Hepatocyte (in vitro differentiated cells): Measurements from ENCODE around the gene NBEAL1. TPM values are rescaled to one million over a fixed set of nuclear protein-coding genes. Genes with fewer than 3 reads are reported as not detected.
"Not testable (repeated sequence)": the region's sequence is repeated elsewhere in the genome, so short reads cannot be mapped to it uniquely, and the experiment has no call there.

Source experiments
- DNase-seq: peaks from one replicate; pipeline ENCODE4 v3.0.0-alpha.2; 2016; ENCODE audit warnings: low spot score
- H2AFZ ChIP-seq: fragments of 200-600 bp; sonication (generic); 2 replicates; pipeline ENCODE4 v1.6.0; 2016; ENCODE audit warnings: antibody characterized with exemption, mild to moderate bottlenecking
- H3K27ac ChIP-seq: fragments of 200-600 bp; sonication (generic); 2 replicates; pipeline ENCODE4 v1.5.1; 2016; ENCODE audit warnings: mild to moderate bottlenecking
- H3K27me3 ChIP-seq: fragments of 200-600 bp; sonication (generic); 2 replicates; pipeline ENCODE4 v1.6.1; 2016
- H3K36me3 ChIP-seq: fragments of 200-600 bp; sonication (generic); replicated peaks from 2 replicates; pipeline ENCODE4 v1.5.1; 2016; ENCODE audit warnings: low read depth; ENCODE audit not compliant: insufficient read depth
- H3K4me1 ChIP-seq: fragments of 200-600 bp; sonication (generic); 2 replicates; pipeline ENCODE4 v1.5.1; 2016; ENCODE audit warnings: mild to moderate bottlenecking, moderate library complexity; ENCODE audit not compliant: insufficient read depth
- H3K4me2 ChIP-seq: fragments of 200-600 bp; sonication (generic); 2 replicates; pipeline ENCODE4 v1.6.0; 2016
- H3K4me3 ChIP-seq: fragments of 200-600 bp; sonication (generic); 2 replicates; pipeline ENCODE4 v1.5.1; 2016; ENCODE audit warnings: mild to moderate bottlenecking
- H3K79me2 ChIP-seq: fragments of 200-600 bp; sonication (generic); 2 replicates; pipeline ENCODE4 v1.6.0; 2017; ENCODE audit warnings: mild to moderate bottlenecking
- H3K9me2 ChIP-seq: fragments of 200-600 bp; sonication (generic); replicated peaks from 2 replicates; pipeline ENCODE4 v1.6.0; 2017; ENCODE audit warnings: mild to moderate bottlenecking; ENCODE audit not compliant: insufficient read depth
- H3K9me3 ChIP-seq: fragments of 200-600 bp; sonication (generic); 2 replicates; pipeline ENCODE4 v1.5.1; 2016; ENCODE audit warnings: low read depth, mild to moderate bottlenecking
- H4K20me1 ChIP-seq: fragments of 200-600 bp; sonication (generic); 2 replicates; pipeline ENCODE4 v1.6.0; 2016; ENCODE audit warnings: mild to moderate bottlenecking; ENCODE audit not compliant: insufficient read depth, poor library complexity, severe bottlenecking
- EZH2 ChIP-seq: fragments of 200-600 bp; sonication (generic); IDR thresholded peaks from 2 replicates; pipeline ENCODE4 v1.6.1; 2016; ENCODE audit warnings: antibody characterized with exemption, mild to moderate bottlenecking, borderline replicate concordance
- EZH2phosphoT487 ChIP-seq: fragments of 200-600 bp; sonication (generic); IDR thresholded peaks from one replicate; pipeline ENCODE4 v1.6.1; 2018; ENCODE audit warnings: antibody characterized with exemption, mild to moderate bottlenecking, low read depth, moderate library complexity; ENCODE audit not compliant: unreplicated experiment, severe bottlenecking
- WGBS: methylation state at CpG from one replicate; pipeline ENCODE4 v1.1.6; 2016; ENCODE audit warnings: low lambda C conversion rate; ENCODE audit errors: missing lambda C conversion rate; 5-methylcytosine and 5-hydroxymethylcytosine counted together
- polyA plus RNA-seq: library from polyadenylated mRNA; unstranded; fragments of >200 nt; fragmentation: Nextera tagmentation; extraction: Ambion mirVana; gene quantifications from 2 replicates; pipeline ENCODE4 v1.2.1, GENCODE V29; 2016
- total RNA-seq: library from RNA; depleted of rRNA; stranded (reverse); fragments of >200 nt; gene quantifications from 2 replicates; pipeline ENCODE4 v1.2.3, GENCODE V29; 2014
- TF ChIP-seq, protein P1 (sequence below): fragments of 200-600 bp; sonication (generic); IDR thresholded peaks from 2 replicates; pipeline ENCODE4 v1.5.1; 2016; ENCODE audit warnings: antibody characterized with exemption, mild to moderate bottlenecking; ENCODE audit not compliant: poor library complexity

NBEAL1 gene
- total and polyA plus RNA-seq, 2 experiments from 2014 or later: 22.2 to 57.0 TPM

DNA sequence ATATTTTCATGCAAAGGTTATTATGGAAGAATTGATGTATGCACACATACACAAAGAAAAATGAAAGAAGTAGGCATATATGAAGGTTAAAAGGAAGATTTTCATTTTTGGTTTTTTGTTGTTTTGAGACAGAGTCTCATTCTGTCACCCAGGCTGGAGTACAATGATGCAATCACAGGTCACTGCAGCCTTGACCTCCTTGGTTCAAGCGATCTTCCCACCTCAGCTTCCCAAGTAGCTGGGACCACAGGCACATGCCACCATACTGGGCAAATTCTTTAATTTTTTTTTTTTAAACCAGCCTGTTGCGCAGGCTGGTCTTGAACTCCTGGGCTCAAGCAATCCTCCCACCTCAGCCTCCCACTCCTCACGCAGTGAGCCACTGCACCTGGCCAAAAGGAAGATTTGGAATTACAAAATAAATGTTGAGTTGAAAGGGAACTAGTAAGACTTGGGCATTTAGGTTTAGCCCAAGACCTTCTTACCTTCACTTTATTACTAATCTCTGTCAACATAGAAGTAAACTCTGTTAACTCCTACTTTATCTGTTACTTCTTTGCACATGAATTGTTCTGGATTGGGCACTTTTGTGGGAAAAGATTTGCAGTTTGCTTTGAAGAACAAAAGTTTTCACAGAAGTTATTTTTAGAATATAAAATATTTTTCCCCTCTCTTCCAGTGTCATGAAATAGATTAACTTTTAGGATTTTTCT, 31.7 kb upstream of the NBEAL1 start:
- Histone ChIP-seq H3K4me3 (no peak overlapping the region), H3K4me2 (no peak overlapping the region), H3K9me2 (no peaks in the 10 kb centered on the region), H3K9me3 (no peaks in the 10 kb centered on the region), H3K36me3 (no peaks in the 10 kb centered on the region), H3K27me3 (no peaks in the 10 kb centered on the region), H2AFZ (no peak overlapping the region), H3K4me1 (no peaks in the 10 kb centered on the region), H3K79me2 (no peaks in the 10 kb centered on the region), H4K20me1 (no peaks in the 10 kb centered on the region), H3K27ac (no peak overlapping the region)
- TF ChIP-seq, protein P1, sequence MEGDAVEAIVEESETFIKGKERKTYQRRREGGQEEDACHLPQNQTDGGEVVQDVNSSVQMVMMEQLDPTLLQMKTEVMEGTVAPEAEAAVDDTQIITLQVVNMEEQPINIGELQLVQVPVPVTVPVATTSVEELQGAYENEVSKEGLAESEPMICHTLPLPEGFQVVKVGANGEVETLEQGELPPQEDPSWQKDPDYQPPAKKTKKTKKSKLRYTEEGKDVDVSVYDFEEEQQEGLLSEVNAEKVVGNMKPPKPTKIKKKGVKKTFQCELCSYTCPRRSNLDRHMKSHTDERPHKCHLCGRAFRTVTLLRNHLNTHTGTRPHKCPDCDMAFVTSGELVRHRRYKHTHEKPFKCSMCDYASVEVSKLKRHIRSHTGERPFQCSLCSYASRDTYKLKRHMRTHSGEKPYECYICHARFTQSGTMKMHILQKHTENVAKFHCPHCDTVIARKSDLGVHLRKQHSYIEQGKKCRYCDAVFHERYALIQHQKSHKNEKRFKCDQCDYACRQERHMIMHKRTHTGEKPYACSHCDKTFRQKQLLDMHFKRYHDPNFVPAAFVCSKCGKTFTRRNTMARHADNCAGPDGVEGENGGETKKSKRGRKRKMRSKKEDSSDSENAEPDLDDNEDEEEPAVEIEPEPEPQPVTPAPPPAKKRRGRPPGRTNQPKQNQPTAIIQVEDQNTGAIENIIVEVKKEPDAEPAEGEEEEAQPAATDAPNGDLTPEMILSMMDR: no peak
- TF ChIP-seq EZH2phosphoT487 (no peak), EZH2 (no peak)
- DNase-seq: no peak
- 94% methylated on average over 3 of the region's 3 CpGs for WGBS

DNA sequence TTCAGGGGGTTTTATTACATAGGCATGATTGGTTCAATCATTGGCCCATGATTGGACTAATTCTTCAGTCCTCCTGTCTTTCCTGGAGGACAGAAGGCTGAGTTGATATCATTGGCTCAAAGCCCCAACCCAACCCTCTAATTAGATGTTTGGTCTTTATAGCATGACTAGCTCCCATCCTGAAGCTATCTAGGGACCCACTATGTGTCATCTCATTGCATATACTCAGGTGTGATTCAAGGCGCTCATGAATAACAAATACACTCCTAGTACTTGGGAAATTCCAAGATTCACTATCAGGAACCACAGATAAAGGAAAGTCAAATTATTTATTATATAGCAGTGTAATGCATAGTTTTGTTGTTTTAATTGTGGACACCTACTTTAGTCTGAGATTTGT, 24.9 kb upstream of the NBEAL1 start:
- H3K9me3 ChIP-seq: no peaks in the 10 kb centered on the region
- H4K20me1 ChIP-seq: no peaks in the 10 kb centered on the region
- H3K27ac ChIP-seq: no peak overlapping the region
- DNase-seq: no peak
- H3K36me3 ChIP-seq: no peaks in the 10 kb centered on the region
- no peaks in the 10 kb centered on the region for H3K4me1 ChIP-seq
- no peaks in the 10 kb centered on the region for H3K79me2 ChIP-seq
- no peak overlapping the region for H3K4me2 ChIP-seq
- no peaks in the 10 kb centered on the region for H3K27me3 ChIP-seq
- 100% methylated on average over 1 of the region's 1 CpG for WGBS
- no peak overlapping the region for H3K4me3 ChIP-seq
- no peak overlapping the region for H2AFZ ChIP-seq
- H3K9me2 ChIP-seq: no peaks in the 10 kb centered on the region
- TF ChIP-seq EZH2 (no peak), EZH2phosphoT487 (no peak)
- TF ChIP-seq, protein P1: no peak

DNA sequence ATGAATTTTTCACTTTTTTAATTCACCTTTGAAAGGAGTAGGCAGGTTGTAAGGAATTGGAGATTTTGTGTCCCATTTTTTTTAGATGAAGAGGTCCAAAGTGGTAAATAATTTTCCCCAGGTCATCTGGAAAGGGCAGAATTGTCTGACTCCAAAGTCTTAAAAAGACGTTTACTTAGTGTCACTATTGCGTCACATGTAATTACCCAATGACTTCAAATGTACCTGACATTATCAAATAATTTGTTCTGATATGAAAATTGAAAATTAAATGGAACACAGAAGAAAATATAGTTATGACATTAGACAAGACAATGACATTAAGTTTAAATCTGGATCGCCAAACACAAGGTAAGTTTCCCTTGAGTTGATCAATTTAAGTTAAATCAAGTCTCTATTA, 24.2 kb upstream of the NBEAL1 start:
- H2AFZ ChIP-seq: no peak overlapping the region
- H3K27ac ChIP-seq: no peak overlapping the region
- no peaks in the 10 kb centered on the region for H3K36me3 ChIP-seq
- H3K4me2 ChIP-seq: no peak overlapping the region
- TF ChIP-seq EZH2 (no peak), EZH2phosphoT487 (no peak)
- TF ChIP-seq, protein P1: no peak
- H3K4me3 ChIP-seq: no peak overlapping the region
- no peaks in the 10 kb centered on the region for H3K9me2 ChIP-seq
- H4K20me1 ChIP-seq: no peaks in the 10 kb centered on the region
- H3K79me2 ChIP-seq: no peaks in the 10 kb centered on the region
- H3K9me3 ChIP-seq: no peaks in the 10 kb centered on the region
- no peaks in the 10 kb centered on the region for H3K4me1 ChIP-seq
- DNase-seq: no peak
- H3K27me3 ChIP-seq: no peaks in the 10 kb centered on the region
- 90% methylated on average over 3 of the region's 3 CpGs for WGBS

DNA sequence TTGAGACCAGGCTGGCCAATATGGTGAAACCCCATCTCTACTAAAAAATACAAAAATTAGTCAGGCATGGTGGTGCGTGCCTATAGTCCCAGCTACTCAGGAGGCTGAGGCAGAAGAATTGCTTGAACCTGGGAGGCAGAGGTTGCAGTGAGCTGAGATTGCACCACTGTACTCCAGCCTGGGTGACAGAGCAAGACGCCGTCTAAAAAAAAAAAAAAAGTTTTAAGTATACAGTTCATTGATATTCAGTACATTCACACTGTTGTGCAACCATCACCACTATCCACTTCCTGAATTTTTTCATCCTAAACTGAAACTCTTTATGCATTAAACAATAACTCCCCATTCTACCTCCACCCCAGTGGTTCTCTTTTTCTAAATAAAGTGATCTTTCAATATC, 17.6 kb upstream of the NBEAL1 start:
- H3K79me2 ChIP-seq, H3K4me2 ChIP-seq, H2AFZ ChIP-seq, H3K4me1 ChIP-seq, H3K27ac ChIP-seq, H4K20me1 ChIP-seq, H3K27me3 ChIP-seq, H3K9me3 ChIP-seq, H3K36me3 ChIP-seq, H3K4me3 ChIP-seq, DNase-seq, H3K9me2 ChIP-seq: not testable (repeated sequence)
- 80% methylated on average over 3 of the region's 3 CpGs for WGBS
